Measurements from ENCODE around the gene ATOSA. TPM values are rescaled to one million over a fixed set of nuclear protein-coding genes. Genes with fewer than 3 reads are reported as not detected.

ATOSA gene
- total RNA-seq, 1 experiment from 2014 or later: 21.3 TPM

GRCh38 chr15:52709187-52709981 is 30.2 kb upstream of the ATOSA start:
- Mint-ChIP-seq H3K4me1 (ENCODE audit: insufficient read depth, unreplicated experiment) (peaks cover 20% of the 10 kb centered on the region), H3K36me3 (ENCODE audit: insufficient read depth, unreplicated experiment) (no peaks in the 10 kb centered on the region), H3K27ac (ENCODE audit: low read depth, unreplicated experiment) (no peak overlapping the region), H3K4me3 (ENCODE audit: unreplicated experiment) (peak overlapping the region; percentile 7), H3K27me3 (ENCODE audit: insufficient read depth, unreplicated experiment) (no peaks in the 10 kb centered on the region), H3K9me3 (ENCODE audit: unreplicated experiment) (no peaks in the 10 kb centered on the region)
- no TSS peak for BruUV-seq (replicated peaks)
- peak; percentile 35 for DNase-seq (ENCODE audit: unreplicated experiment)
- TF ChIP-seq CTCF (IDR thresholded peaks at IDR 0.05; ENCODE audit: unreplicated experiment): no peak
- CTCF ChIA-PET: interaction anchor here (0.6 to 1.8 kb wide), 4 partner anchors 10 to 25 kb away, joined by 3 to 5 read pairs (median 3); no protein-coding TSS in a partner anchor
- intact Hi-C loops (cut with micrococcal nuclease): no loop called here
- POLR2A ChIA-PET: interaction anchor here (0.9 to 2.8 kb wide), 4 partner anchors 14 to 181 kb away, joined by 3 to 9 read pairs (median 4); partner anchors contain the start of genes ATOSA and MYO5A

DNA sequence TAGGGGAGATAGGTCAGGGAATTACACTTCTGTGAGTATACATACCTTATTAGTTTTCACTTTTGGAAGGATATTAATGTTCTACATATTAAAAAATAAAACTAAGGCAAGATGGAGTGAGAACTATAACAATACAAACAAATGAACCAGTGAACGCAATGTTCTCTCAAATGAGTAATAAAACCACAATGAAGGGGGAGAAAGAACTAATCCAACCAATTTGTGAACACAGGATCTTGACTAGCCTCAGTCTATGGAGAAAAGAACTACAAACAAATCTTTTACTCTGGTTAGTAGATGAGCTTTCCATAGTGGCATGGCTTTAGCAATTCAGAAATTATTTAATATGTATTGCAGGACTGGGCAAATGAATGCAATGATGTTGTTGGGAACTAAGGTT is 26.9 kb upstream of the ATOSA start:
- Mint-ChIP-seq H3K27me3 (ENCODE audit: insufficient read depth, unreplicated experiment) (no peaks in the 10 kb centered on the region), H3K9me3 (ENCODE audit: unreplicated experiment) (no peaks in the 10 kb centered on the region), H3K27ac (ENCODE audit: low read depth, unreplicated experiment) (peak overlapping the region; percentile 60), H3K4me3 (ENCODE audit: unreplicated experiment) (no peak overlapping the region), H3K4me1 (ENCODE audit: insufficient read depth, unreplicated experiment) (peaks cover 20% of the 10 kb centered on the region), H3K36me3 (ENCODE audit: insufficient read depth, unreplicated experiment) (no peaks in the 10 kb centered on the region)
- no peak for TF ChIP-seq CTCF (IDR thresholded peaks at IDR 0.05; ENCODE audit: unreplicated experiment)
- no TSS peak for BruUV-seq (replicated peaks)
- intact Hi-C loops (cut with micrococcal nuclease): no loop called here
- ChIA-PET CTCF (interaction anchor here (0.6 kb wide), 1 partner anchor 26 kb away, joined by 3 read pairs; no protein-coding TSS in a partner anchor), POLR2A (no interaction called here)
- DNase-seq (ENCODE audit: unreplicated experiment): no peak

- peaks cover 12% of the 10 kb centered on the region for H3K4me1 Mint-ChIP-seq (ENCODE audit: insufficient read depth, unreplicated experiment)
- POLR2A ChIA-PET: no interaction called here
- intact Hi-C loops (cut with micrococcal nuclease): no loop called here
- no peak for TF ChIP-seq CTCF (IDR thresholded peaks at IDR 0.05; ENCODE audit: unreplicated experiment)
- BruUV-seq (replicated peaks): no TSS peak
- no peaks in the 10 kb centered on the region for H3K36me3 Mint-ChIP-seq (ENCODE audit: insufficient read depth, unreplicated experiment)
- no peaks in the 10 kb centered on the region for H3K27me3 Mint-ChIP-seq (ENCODE audit: insufficient read depth, unreplicated experiment)
- H3K9me3 Mint-ChIP-seq (ENCODE audit: unreplicated experiment): no peaks in the 10 kb centered on the region
- H3K4me3 Mint-ChIP-seq (ENCODE audit: unreplicated experiment): no peak overlapping the region
- CTCF ChIA-PET: no interaction called here
- no peak overlapping the region for H3K27ac Mint-ChIP-seq (ENCODE audit: low read depth, unreplicated experiment)
- no peak for DNase-seq (ENCODE audit: unreplicated experiment)
Observed at GRCh38 chr15:52702390-52702789, 23.2 kb upstream of the ATOSA start.

DNA sequence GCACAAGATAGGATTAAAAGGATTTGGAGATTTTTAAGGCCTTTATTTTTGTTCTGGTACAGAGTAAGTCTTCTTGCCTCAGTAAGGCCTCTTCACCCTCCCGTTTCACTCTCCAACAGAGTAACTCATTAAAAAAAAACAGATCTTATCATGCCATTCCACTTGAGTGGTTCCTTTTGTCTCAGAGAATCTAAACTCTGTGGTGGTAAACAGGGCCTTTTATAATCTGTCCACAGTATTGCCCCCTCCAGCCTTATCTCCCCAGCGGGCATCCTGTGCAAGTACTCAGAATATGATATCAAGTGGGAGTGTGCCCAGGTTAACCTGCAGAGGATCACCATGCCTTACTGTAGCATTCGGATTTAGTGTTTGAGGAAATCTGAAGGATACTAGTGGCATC is 20.3 kb upstream of the ATOSA start:
- ChIA-PET CTCF (interaction anchor here (0.6 kb wide), 1 partner anchor 10 kb away, joined by 3 read pairs; no protein-coding TSS in a partner anchor), POLR2A (interaction anchor here (1.7 kb wide), 1 partner anchor 20 kb away, joined by 5 read pairs; no protein-coding TSS in a partner anchor)
- Mint-ChIP-seq H3K9me3 (ENCODE audit: unreplicated experiment) (no peaks in the 10 kb centered on the region), H3K27ac (ENCODE audit: low read depth, unreplicated experiment) (no peak overlapping the region), H3K36me3 (ENCODE audit: insufficient read depth, unreplicated experiment) (no peaks in the 10 kb centered on the region), H3K4me1 (ENCODE audit: insufficient read depth, unreplicated experiment) (no peaks in the 10 kb centered on the region), H3K4me3 (ENCODE audit: unreplicated experiment) (no peak overlapping the region), H3K27me3 (ENCODE audit: insufficient read depth, unreplicated experiment) (no peaks in the 10 kb centered on the region)
- TF ChIP-seq CTCF (IDR thresholded peaks at IDR 0.05; ENCODE audit: unreplicated experiment): no peak
- intact Hi-C loops (cut with micrococcal nuclease): no loop called here
- BruUV-seq (replicated peaks): no TSS peak
- DNase-seq (ENCODE audit: unreplicated experiment): no peak
